ENCODE measurements around the gene MFSD12.

DNA sequence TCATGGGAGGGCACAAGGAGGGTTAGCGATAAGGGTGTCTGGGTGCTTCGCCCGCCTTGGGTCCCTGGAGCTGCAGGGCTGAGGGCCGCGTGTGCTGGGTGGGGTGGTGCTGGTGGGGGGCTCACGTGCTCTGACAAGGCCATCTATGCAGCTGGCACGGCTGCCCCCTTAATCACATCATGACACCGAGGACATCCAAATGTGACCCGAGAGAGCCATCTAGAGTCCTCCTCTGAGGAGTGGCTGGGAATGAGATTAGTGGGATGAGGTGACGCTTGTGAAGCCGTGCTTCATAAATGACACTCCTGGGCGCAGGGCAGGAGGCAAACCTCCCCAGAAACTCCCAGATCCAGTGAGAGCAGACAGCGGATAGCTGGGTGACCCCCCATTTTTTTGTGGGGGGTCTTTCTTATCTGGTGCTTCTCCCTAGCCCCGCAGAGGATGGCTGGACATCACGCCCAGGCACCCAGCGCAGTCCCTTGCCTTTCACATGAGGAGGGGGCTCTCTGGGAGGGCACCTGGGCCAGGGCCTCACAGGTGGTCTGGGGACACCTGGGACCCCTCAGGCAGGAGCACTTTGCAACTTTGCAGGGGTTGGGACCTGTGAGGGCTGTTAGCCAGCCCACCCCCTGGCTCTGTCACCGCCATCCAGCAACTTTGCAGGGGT lies 44.7 kb downstream of the MFSD12 start:
- TF ChIP-seq, protein P1, sequence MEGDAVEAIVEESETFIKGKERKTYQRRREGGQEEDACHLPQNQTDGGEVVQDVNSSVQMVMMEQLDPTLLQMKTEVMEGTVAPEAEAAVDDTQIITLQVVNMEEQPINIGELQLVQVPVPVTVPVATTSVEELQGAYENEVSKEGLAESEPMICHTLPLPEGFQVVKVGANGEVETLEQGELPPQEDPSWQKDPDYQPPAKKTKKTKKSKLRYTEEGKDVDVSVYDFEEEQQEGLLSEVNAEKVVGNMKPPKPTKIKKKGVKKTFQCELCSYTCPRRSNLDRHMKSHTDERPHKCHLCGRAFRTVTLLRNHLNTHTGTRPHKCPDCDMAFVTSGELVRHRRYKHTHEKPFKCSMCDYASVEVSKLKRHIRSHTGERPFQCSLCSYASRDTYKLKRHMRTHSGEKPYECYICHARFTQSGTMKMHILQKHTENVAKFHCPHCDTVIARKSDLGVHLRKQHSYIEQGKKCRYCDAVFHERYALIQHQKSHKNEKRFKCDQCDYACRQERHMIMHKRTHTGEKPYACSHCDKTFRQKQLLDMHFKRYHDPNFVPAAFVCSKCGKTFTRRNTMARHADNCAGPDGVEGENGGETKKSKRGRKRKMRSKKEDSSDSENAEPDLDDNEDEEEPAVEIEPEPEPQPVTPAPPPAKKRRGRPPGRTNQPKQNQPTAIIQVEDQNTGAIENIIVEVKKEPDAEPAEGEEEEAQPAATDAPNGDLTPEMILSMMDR (IDR thresholded peaks at IDR 0.05), result no peak
- TF ChIP-seq POLR2AphosphoS5 (IDR thresholded peaks at IDR 0.05) (no peak), POLR2A (IDR thresholded peaks at IDR 0.05) (no peak), EP300 (IDR thresholded peaks at IDR 0.05) (no peak)
